HEK293 (cell line): ENCODE measurements around the gene MARCHF5.

Experiments used
- CTCF ChIA-PET: fragments of 350-600 bp; formaldehyde crosslinking; extraction: SDS; loops from one replicate; lab custom pipeline; 2021; ENCODE audit warnings: antibody characterized with exemption; lab: Yijun Ruan, JAX
- POLR2A ChIA-PET: fragments of 300-600 bp; formaldehyde crosslinking; extraction: SDS; loops from one replicate; lab custom pipeline; 2020; ENCODE audit warnings: antibody characterized with exemption, inconsistent platforms; lab: Yijun Ruan, JAX
- H3K27ac ChIP-seq: fragments of 200-500 bp; sonication (Bioruptor generic); 2 replicates; pipeline ENCODE4 v1.5.1; 2014; ENCODE audit warnings: low read depth, low read length, control low read depth, inconsistent platforms; ENCODE audit errors: extremely low read depth
- H3K36me3 ChIP-seq, 2 experiments: fragments of 200-500 bp in 1 of 2; sonication (Bioruptor generic) in 1 of 2; 1 replicate in 1 of 2; 2 replicates in 1 of 2; pipeline ENCODE4 v1.5.1; 2014 to 2017; ENCODE audit warnings: inconsistent platforms in 2 of 2, low read length in 2 of 2; ENCODE audit not compliant: control insufficient read depth in 2 of 2, insufficient read depth in 1 of 2
- H3K4me1 ChIP-seq: fragments of 200-500 bp; sonication (Bioruptor generic); 2 replicates; pipeline ENCODE4 v1.5.1; 2014; ENCODE audit warnings: mild to moderate bottlenecking, low read length, inconsistent platforms; ENCODE audit not compliant: control insufficient read depth, insufficient read depth
- H3K4me3 ChIP-seq: 2 replicates; pipeline ENCODE4 v1.5.1; 2011; ENCODE audit warnings: low read depth, mild to moderate bottlenecking, control low read depth, low read length, moderate library complexity
- H3K9me3 ChIP-seq: fragments of 200-500 bp; sonication (Bioruptor generic); 2 replicates; pipeline ENCODE4 v1.5.1; 2014; ENCODE audit warnings: low read depth, low read length, inconsistent platforms; ENCODE audit not compliant: control insufficient read depth, insufficient read depth
- BCL11A ChIP-seq: fragments of 450-650 bp; formaldehyde crosslinking; IDR thresholded peaks from 2 replicates; pipeline ENCODE4 v1.5.1; 2016; ENCODE audit warnings: low read depth, missing biosample characterization, missing genetic modification characterization
- GLIS2 ChIP-seq: fragments of 450-650 bp; formaldehyde crosslinking; IDR thresholded peaks from 2 replicates; pipeline ENCODE4 v1.5.1; 2016; ENCODE audit warnings: missing biosample characterization, missing genetic modification characterization
- HOXA7 ChIP-seq: sonication (generic); formaldehyde crosslinking; IDR thresholded peaks from 2 replicates; pipeline ENCODE4 v1.8.1; 2022; ENCODE audit warnings: missing genetic modification reagents, borderline replicate concordance
- KLF8 ChIP-seq: fragments of 450-650 bp; formaldehyde crosslinking; IDR thresholded peaks from 2 replicates; pipeline ENCODE4 v1.5.1; 2016; ENCODE audit warnings: missing biosample characterization, missing genetic modification characterization
- PRDM4 ChIP-seq: fragments of 450-650 bp; formaldehyde crosslinking; IDR thresholded peaks from 2 replicates; pipeline ENCODE4 v1.5.1; 2017; ENCODE audit warnings: missing biosample characterization, missing genetic modification characterization
- SP7 ChIP-seq: fragments of 450-650 bp; formaldehyde crosslinking; IDR thresholded peaks from 2 replicates; pipeline ENCODE4 v1.5.1; 2016; ENCODE audit warnings: missing biosample characterization, missing genetic modification characterization
- ZBTB1 ChIP-seq: fragments of 450-650 bp; formaldehyde crosslinking; IDR thresholded peaks from 2 replicates; pipeline ENCODE4 v1.5.1; 2016; ENCODE audit warnings: missing biosample characterization, missing genetic modification characterization
- ZFP41 ChIP-seq: fragments of 450-650 bp; formaldehyde crosslinking; IDR thresholded peaks from 2 replicates; pipeline ENCODE4 v1.5.1; 2016; ENCODE audit warnings: missing biosample characterization, missing genetic modification characterization, borderline replicate concordance
- ZNF112 ChIP-seq: fragments of 450-650 bp; formaldehyde crosslinking; IDR thresholded peaks from 2 replicates; pipeline ENCODE4 v1.5.0; 2017; ENCODE audit warnings: missing biosample characterization, missing genetic modification characterization
- ZNF114 ChIP-seq: fragments of 450-650 bp; formaldehyde crosslinking; IDR thresholded peaks from 2 replicates; pipeline ENCODE4 v1.5.0; 2017; ENCODE audit warnings: missing biosample characterization, missing genetic modification characterization
- ZNF24 ChIP-seq: fragments of 450-650 bp; formaldehyde crosslinking; IDR thresholded peaks from 2 replicates; pipeline ENCODE4 v1.5.1; 2016; ENCODE audit warnings: missing biosample characterization, missing genetic modification characterization
- ZNF423 ChIP-seq: fragments of 450-650 bp; formaldehyde crosslinking; IDR thresholded peaks from 2 replicates; pipeline ENCODE4 v1.5.1; 2016; ENCODE audit warnings: missing biosample characterization, missing genetic modification characterization
- ZNF600 ChIP-seq: fragments of 450-650 bp; formaldehyde crosslinking; IDR thresholded peaks from 2 replicates; pipeline ENCODE4 v1.5.1; 2016; ENCODE audit warnings: missing biosample characterization, missing genetic modification characterization
- ZNF624 ChIP-seq: fragments of 450-650 bp; formaldehyde crosslinking; IDR thresholded peaks from 2 replicates; pipeline ENCODE4 v1.5.1; 2017; ENCODE audit warnings: missing biosample characterization, missing genetic modification characterization
- ZNF76 ChIP-seq: fragments of 450-650 bp; formaldehyde crosslinking; IDR thresholded peaks from 2 replicates; pipeline ENCODE4; 2016; ENCODE audit warnings: low read depth, missing biosample characterization, missing genetic modification characterization, borderline replicate concordance
- ZNF768 ChIP-seq: fragments of 450-650 bp; formaldehyde crosslinking; IDR thresholded peaks from 2 replicates; pipeline ENCODE4 v1.5.1; 2018; ENCODE audit warnings: missing biosample characterization, mild to moderate bottlenecking, missing genetic modification characterization
- ZXDB ChIP-seq: fragments of 450-650 bp; formaldehyde crosslinking; IDR thresholded peaks from 2 replicates; pipeline ENCODE4 v1.5.1; 2016; ENCODE audit warnings: missing biosample characterization, missing genetic modification characterization
- TF ChIP-seq, protein P1 (sequence below): fragments of 450-650 bp; formaldehyde crosslinking; IDR thresholded peaks from 2 replicates; pipeline ENCODE4 v1.5.1; 2016; ENCODE audit warnings: missing biosample characterization, missing genetic modification characterization
- TF ChIP-seq, protein P2 (sequence below): fragments of 450-650 bp; IDR thresholded peaks from 2 replicates; pipeline ENCODE4 v1.5.1; 2018; ENCODE audit warnings: missing biosample characterization, missing genetic modification characterization
- TF ChIP-seq, protein P3 (sequence below): fragments of 450-650 bp; formaldehyde crosslinking; IDR thresholded peaks from 2 replicates; pipeline ENCODE4 v1.5.1; 2016; ENCODE audit warnings: missing biosample characterization, missing genetic modification characterization
- TF ChIP-seq, protein P4 (sequence below): fragments of 450-650 bp; formaldehyde crosslinking; IDR thresholded peaks from 2 replicates; pipeline ENCODE4 v1.5.1; 2016; ENCODE audit warnings: missing biosample characterization, missing genetic modification characterization

MARCHF5 gene

DNA sequence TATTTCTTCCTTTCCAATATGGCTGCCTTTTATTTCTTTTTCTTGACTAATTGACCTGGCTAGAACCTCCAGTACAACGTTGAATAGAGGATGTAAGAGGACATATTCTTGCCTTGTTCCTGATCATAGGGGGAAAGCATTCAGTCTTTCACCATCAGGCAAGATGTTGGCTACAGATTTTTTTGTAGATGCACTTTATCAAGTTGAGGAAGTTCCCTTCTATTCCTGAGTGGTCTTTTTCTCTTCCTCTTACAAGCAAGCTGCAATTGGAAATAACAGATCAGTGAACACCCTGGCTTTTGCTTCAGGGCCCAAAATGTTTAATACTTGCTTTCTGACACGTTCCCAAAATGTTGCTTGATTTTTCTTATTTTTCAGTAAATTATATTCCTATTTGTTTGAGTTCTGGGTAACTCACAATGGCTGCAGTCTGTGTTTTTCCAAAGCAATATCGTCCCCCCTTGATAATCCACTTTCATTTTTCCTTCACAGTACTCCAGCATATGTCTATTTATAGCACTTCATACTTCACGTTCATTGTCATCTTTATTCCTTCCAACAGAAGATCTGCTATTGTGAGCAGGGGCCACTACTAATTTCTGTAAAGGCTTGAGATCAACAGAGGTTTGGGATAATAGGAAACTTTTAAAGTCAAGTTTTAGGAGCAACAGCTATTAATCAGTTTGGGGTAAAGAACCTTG lies 11.8 kb upstream of the MARCHF5 start (continued):
- TF ChIP-seq, protein P1, sequence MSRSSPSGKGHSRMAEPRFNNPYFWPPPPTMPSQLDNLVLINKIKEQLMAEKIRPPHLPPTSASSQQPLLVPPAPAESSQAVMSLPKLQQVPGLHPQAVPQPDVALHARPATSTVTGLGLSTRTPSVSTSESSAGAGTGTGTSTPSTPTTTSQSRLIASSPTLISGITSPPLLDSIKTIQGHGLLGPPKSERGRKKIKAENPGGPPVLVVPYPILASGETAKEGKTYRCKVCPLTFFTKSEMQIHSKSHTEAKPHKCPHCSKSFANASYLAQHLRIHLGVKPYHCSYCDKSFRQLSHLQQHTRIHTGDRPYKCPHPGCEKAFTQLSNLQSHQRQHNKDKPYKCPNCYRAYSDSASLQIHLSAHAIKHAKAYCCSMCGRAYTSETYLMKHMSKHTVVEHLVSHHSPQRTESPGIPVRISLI (tag by site-specific recombination) = no peak
- TF ChIP-seq ZNF600 (tag by site-specific recombination) = no peak
- TF ChIP-seq SP7 (tag by site-specific recombination) = no peak
- TF ChIP-seq ZNF768 (tag by site-specific recombination) = no peak
- TF ChIP-seq, protein P2, sequence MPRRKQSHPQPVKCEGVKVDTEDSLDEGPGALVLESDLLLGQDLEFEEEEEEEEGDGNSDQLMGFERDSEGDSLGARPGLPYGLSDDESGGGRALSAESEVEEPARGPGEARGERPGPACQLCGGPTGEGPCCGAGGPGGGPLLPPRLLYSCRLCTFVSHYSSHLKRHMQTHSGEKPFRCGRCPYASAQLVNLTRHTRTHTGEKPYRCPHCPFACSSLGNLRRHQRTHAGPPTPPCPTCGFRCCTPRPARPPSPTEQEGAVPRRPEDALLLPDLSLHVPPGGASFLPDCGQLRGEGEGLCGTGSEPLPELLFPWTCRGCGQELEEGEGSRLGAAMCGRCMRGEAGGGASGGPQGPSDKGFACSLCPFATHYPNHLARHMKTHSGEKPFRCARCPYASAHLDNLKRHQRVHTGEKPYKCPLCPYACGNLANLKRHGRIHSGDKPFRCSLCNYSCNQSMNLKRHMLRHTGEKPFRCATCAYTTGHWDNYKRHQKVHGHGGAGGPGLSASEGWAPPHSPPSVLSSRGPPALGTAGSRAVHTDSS (tag by site-specific recombination) = no peak
- TF ChIP-seq ZFP41 (tag by site-specific recombination) = no peak
- TF ChIP-seq BCL11A (tag by site-specific recombination) = no peak
- TF ChIP-seq, all 188 proteins: peak for 0

DNA sequence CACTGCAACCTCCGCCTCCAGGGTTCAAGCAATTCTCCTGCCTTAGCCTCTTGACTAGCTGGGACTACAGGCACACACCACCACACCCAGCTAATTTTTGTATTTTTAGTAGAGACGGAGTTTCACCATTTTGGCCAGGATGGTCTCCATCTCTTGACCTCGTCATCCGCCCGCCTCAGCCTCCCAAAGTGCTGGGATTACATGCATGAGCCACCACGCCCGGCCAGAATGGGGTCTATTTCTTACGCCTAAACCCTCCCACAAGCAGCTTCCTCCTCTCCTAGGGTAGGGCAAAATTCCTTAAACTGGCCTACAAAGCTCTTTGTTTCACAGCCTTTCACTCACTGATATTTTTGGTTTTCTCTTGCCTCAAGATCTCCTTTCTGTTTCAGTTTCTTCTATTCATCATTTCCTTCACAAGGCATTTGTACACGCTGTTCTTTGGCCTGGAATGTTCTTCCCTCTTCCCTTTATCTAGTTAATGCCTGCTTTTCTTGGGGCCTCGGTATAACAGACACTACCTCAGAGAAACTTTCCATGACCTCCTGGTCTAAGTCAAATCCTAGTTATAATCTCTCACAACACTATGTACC lies 6.8 kb upstream of the MARCHF5 start:
- no peak overlapping the region for H3K27ac ChIP-seq
- ChIA-PET POLR2A (no interaction called here), CTCF (interaction anchor here (0.7 to 1.1 kb wide), 2 partner anchors 73 to 124 kb away, joined by 3 read pairs; no protein-coding TSS in a partner anchor)
- H3K4me3 ChIP-seq = no peak overlapping the region
- H3K36me3 ChIP-seq = no peaks in the 10 kb centered on the region; a peak in 1 of 3 replicates
- TF ChIP-seq ZNF114 (tag by site-specific recombination) (no peak), ZBTB1 (tag by site-specific recombination) (no peak), KLF8 (tag by site-specific recombination) (no peak), ZNF112 (tag by site-specific recombination) (no peak), HOXA7 (CRISPR knock-in tag) (no peak), ZXDB (tag by site-specific recombination) (no peak), ZNF423 (tag by site-specific recombination) (no peak), GLIS2 (no peak), ZNF624 (tag by site-specific recombination) (no peak), PRDM4 (tag by site-specific recombination) (no peak), ZNF24 (tag by site-specific recombination) (no peak), ZNF76 (tag by site-specific recombination) (no peak)
- TF ChIP-seq, protein P3, sequence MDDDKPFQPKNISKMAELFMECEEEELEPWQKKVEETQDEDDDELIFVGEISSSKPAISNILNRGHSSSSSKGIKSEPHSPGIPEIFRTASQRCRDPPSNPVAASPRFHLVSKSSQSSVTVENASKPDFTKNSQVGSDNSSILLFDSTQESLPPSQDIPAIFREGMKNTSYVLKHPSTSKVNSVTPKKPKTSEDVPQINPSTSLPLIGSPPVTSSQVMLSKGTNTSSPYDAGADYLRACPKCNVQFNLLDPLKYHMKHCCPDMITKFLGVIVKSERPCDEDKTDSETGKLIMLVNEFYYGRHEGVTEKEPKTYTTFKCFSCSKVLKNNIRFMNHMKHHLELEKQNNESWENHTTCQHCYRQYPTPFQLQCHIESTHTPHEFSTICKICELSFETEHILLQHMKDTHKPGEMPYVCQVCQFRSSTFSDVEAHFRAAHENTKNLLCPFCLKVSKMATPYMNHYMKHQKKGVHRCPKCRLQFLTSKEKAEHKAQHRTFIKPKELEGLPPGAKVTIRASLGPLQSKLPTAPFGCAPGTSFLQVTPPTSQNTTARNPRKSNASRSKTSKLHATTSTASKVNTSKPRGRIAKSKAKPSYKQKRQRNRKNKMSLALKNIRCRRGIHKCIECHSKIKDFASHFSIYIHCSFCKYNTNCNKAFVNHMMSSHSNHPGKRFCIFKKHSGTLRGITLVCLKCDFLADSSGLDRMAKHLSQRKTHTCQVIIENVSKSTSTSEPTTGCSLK (tag by site-specific recombination) = no peak
- TF ChIP-seq, protein P4, sequence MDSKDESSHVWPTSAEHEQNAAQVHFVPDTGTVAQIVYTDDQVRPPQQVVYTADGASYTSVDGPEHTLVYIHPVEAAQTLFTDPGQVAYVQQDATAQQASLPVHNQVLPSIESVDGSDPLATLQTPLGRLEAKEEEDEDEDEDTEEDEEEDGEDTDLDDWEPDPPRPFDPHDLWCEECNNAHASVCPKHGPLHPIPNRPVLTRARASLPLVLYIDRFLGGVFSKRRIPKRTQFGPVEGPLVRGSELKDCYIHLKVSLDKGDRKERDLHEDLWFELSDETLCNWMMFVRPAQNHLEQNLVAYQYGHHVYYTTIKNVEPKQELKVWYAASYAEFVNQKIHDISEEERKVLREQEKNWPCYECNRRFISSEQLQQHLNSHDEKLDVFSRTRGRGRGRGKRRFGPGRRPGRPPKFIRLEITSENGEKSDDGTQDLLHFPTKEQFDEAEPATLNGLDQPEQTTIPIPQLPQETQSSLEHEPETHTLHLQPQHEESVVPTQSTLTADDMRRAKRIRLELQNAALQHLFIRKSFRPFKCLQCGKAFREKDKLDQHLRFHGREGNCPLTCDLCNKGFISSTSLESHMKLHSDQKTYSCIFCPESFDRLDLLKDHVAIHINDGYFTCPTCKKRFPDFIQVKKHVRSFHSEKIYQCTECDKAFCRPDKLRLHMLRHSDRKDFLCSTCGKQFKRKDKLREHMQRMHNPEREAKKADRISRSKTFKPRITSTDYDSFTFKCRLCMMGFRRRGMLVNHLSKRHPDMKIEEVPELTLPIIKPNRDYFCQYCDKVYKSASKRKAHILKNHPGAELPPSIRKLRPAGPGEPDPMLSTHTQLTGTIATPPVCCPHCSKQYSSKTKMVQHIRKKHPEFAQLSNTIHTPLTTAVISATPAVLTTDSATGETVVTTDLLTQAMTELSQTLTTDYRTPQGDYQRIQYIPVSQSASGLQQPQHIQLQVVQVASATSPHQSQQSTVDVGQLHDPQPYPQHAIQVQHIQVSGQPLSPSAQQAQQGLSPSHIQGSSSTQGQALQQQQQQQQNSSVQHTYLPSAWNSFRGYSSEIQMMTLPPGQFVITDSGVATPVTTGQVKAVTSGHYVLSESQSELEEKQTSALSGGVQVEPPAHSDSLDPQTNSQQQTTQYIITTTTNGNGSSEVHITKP = no peak
- H3K4me1 ChIP-seq = no peaks in the 10 kb centered on the region
- H3K9me3 ChIP-seq = no peaks in the 10 kb centered on the region
